ENCODE data around the gene DCHS1.

Gene DCHS1

GRCh38 chr11:6625832-6626420 lies 29.7 kb downstream of the DCHS1 start:
- DNase-seq (ENCODE audit: low spot score) = no peak

GRCh38 chr11:6625156-6625831 lies 30.3 kb downstream of the DCHS1 start:
- DNase-seq (ENCODE audit: low spot score) = no peak

- no peak for DNase-seq (ENCODE audit: low spot score)
Measured at GRCh38 chr11:6623391-6624363, 31.9 kb downstream of the DCHS1 start.

GRCh38 chr11:6622261-6623171 lies 33.1 kb downstream of the DCHS1 start:
- DNase-seq (ENCODE audit: low spot score) = no peak

- no peak for DNase-seq (ENCODE audit: low spot score)
Measured at GRCh38 chr11:6621711-6622211, 33.8 kb downstream of the DCHS1 start.

- no peak for DNase-seq (ENCODE audit: low spot score)
Measured at GRCh38 chr11:6620636-6621035, 35.0 kb downstream of the DCHS1 start.

- peak; percentile 97 for DNase-seq (ENCODE audit: low spot score)
Measured at GRCh38 chr11:6619004-6619745, 36.4 kb downstream of the DCHS1 start, which contains the start of gene TPP1. TPP1 (minus strand) TSS chr11:6619422; CDS start chr11:6619400, 22 bp downstream.

- peak; percentile 56 for DNase-seq (ENCODE audit: low spot score)
Measured at GRCh38 chr11:6618117-6619003, 37.2 kb downstream of the DCHS1 start.

GRCh38 chr11:6617315-6617781 lies 38.3 kb downstream of the DCHS1 start:
- no peak for DNase-seq (ENCODE audit: low spot score)

- DNase-seq (ENCODE audit: low spot score) = no peak
Measured at GRCh38 chr11:6616596-6617250, 38.9 kb downstream of the DCHS1 start.

- no peak for DNase-seq (ENCODE audit: low spot score)
Measured at GRCh38 chr11:6615882-6616585, 39.6 kb downstream of the DCHS1 start.

- DNase-seq (ENCODE audit: low spot score) = no peak
Measured at GRCh38 chr11:6615046-6615445, 40.6 kb downstream of the DCHS1 start.

- no peak for DNase-seq (ENCODE audit: low spot score)
Measured at GRCh38 chr11:6614446-6614845, 41.2 kb downstream of the DCHS1 start.

- no peak for DNase-seq (ENCODE audit: low spot score)
Measured at GRCh38 chr11:6613496-6613895, 42.1 kb downstream of the DCHS1 start.

GRCh38 chr11:6612213-6613041 lies 43.2 kb downstream of the DCHS1 start, which contains the start of gene TAF10:
TAF10 (minus strand) TSS chr11:6612216; CDS start chr11:6612189, 27 bp downstream.
- peak; percentile 89 for DNase-seq (ENCODE audit: low spot score)

- DNase-seq (ENCODE audit: low spot score) = no peak
Measured at GRCh38 chr11:6611963-6612212, 43.7 kb downstream of the DCHS1 start.

All from germinal center (tissue), 1 donor.